OCI-LY1 (cell line): ENCODE results near the gene SLC7A4.

Experiments
- H2AFZ ChIP-seq: fragments of 200-600 bp; sonication (generic), shearing (Covaris generic); 2 replicates; pipeline ENCODE4 v1.6.0; 2014; ENCODE audit warnings: antibody characterized with exemption, mild to moderate bottlenecking, low read length
- H3F3A ChIP-seq: fragments of 200-600 bp; sonication (generic), shearing (Covaris generic); 2 replicates; pipeline ENCODE4 v1.6.0; 2014; ENCODE audit warnings: mild to moderate bottlenecking, antibody characterized with exemption, low read length, moderate library complexity; ENCODE audit not compliant: insufficient read depth
- H3K27ac ChIP-seq: fragments of 200-600 bp; sonication (generic); 2 replicates; pipeline ENCODE4 v1.5.1; 2014; ENCODE audit warnings: low read length, mixed run types, mild to moderate bottlenecking, low read depth; ENCODE audit not compliant: poor library complexity, severe bottlenecking
- H3K27me3 ChIP-seq: fragments of 200-600 bp; sonication (generic); 2 replicates; pipeline ENCODE4 v1.6.0; 2014; ENCODE audit warnings: antibody characterized with exemption, mild to moderate bottlenecking, low read length, moderate library complexity; ENCODE audit not compliant: insufficient read depth
- H3K36me3 ChIP-seq: fragments of 200-600 bp; sonication (generic); 2 replicates; pipeline ENCODE4 v1.6.1; 2014; ENCODE audit warnings: mild to moderate bottlenecking, antibody characterized with exemption, low read length, moderate library complexity, mixed read lengths; ENCODE audit not compliant: insufficient read depth
- H3K4me1 ChIP-seq: fragments of 200-600 bp; sonication (generic); 2 replicates; pipeline ENCODE4 v1.5.1; 2014; ENCODE audit warnings: mild to moderate bottlenecking, low read length, moderate library complexity; ENCODE audit not compliant: insufficient read depth, severe bottlenecking
- H3K4me2 ChIP-seq: fragments of 200-600 bp; sonication (generic), shearing (Covaris generic); 2 replicates; pipeline ENCODE4 v1.6.1; 2014; ENCODE audit warnings: low read length
- H3K4me3 ChIP-seq: fragments of 200-600 bp; sonication (generic); 2 replicates; pipeline ENCODE4 v1.5.1; 2014; ENCODE audit warnings: low read length, low read depth, mild to moderate bottlenecking, mixed read lengths; ENCODE audit not compliant: poor library complexity, severe bottlenecking
- H3K79me2 ChIP-seq: fragments of 200-600 bp; shearing (Covaris generic); 2 replicates; pipeline ENCODE4 v1.6.1; 2016; ENCODE audit warnings: mixed run types, low read length, mixed read lengths; ENCODE audit not compliant: insufficient read depth
- H3K9ac ChIP-seq: fragments of 200-600 bp; sonication (generic), shearing (Covaris generic); 2 replicates; pipeline ENCODE4 v1.6.1; 2014; ENCODE audit warnings: mild to moderate bottlenecking, low read length, mixed read lengths
- H3K9me2 ChIP-seq: fragments of 200-600 bp; sonication (generic), shearing (Covaris generic); 2 replicates; pipeline ENCODE4 v1.6.1; 2014; ENCODE audit warnings: low read depth, mild to moderate bottlenecking, low read length, mixed read lengths
- H3K9me3 ChIP-seq: fragments of 200-600 bp; shearing (Covaris generic); 2 replicates; pipeline ENCODE4 v1.6.1; 2014; ENCODE audit warnings: low read length, mixed read lengths
- H4K20me1 ChIP-seq: fragments of 200-600 bp; sonication (generic), shearing (Covaris generic); 2 replicates; pipeline ENCODE4 v1.6.0; 2016; ENCODE audit warnings: mild to moderate bottlenecking, low read length; ENCODE audit not compliant: insufficient read depth
- CTCF ChIP-seq: fragments of 200-600 bp; sonication (generic), shearing (Covaris generic); IDR thresholded peaks from 2 replicates; pipeline ENCODE4 v1.5.1; 2017; ENCODE audit warnings: mild to moderate bottlenecking, antibody characterized with exemption, low read length, moderate library complexity, mixed read lengths
- EZH2 ChIP-seq: fragments of 200-600 bp; sonication (generic), shearing (Covaris generic); IDR thresholded peaks from 2 replicates; pipeline ENCODE4 v1.8.0; 2017; ENCODE audit warnings: borderline replicate concordance, mixed run types, mild to moderate bottlenecking, antibody characterized with exemption, low read length, moderate library complexity, mixed read lengths

SLC7A4 gene

DNA sequence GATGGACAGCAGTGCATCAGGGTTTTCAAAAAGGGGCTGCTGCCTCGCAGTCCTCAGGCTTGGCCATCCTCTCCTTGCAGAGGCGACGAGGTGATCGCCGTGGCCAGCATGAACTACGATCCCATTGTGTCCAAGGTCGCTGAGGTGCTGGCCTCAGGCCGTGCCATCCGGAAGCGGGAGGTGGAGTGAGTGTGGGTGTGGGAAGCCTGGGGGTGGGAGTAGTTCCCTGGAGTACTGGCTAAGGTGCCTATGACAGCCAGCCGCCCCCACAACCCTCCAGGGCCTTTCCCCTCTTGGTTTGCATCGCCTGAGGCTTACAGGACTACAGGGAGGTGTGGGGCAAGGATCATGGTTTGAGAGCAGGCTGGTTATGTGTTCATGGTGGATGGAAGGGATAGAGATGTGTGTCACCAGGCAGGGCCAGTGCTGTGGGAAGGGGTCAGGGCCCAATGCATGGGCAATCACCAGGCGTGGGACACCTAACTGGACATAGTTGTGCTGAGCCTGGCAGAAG lies 52.4 kb downstream of the SLC7A4 start:
- H3K9ac ChIP-seq: no peak overlapping the region
- no peak overlapping the region for H3K4me3 ChIP-seq
- no peaks in the 10 kb centered on the region for H3K9me2 ChIP-seq
- no peaks in the 10 kb centered on the region; the same call in 1 of the 2 replicates for H3K27me3 ChIP-seq
- peaks cover 20% of the 10 kb centered on the region for H3K4me1 ChIP-seq
- H3K79me2 ChIP-seq: no peaks in the 10 kb centered on the region
- TF ChIP-seq EZH2 (no peak), CTCF (no peak)
- H3F3A ChIP-seq: no peaks in the 10 kb centered on the region
- no peaks in the 10 kb centered on the region for H3K36me3 ChIP-seq
- peaks cover 9% of the 10 kb centered on the region for H3K9me3 ChIP-seq
- no peaks in the 10 kb centered on the region for H4K20me1 ChIP-seq
- no peak overlapping the region for H3K4me2 ChIP-seq
- H3K27ac ChIP-seq: no peak overlapping the region
- no peak overlapping the region for H2AFZ ChIP-seq

DNA sequence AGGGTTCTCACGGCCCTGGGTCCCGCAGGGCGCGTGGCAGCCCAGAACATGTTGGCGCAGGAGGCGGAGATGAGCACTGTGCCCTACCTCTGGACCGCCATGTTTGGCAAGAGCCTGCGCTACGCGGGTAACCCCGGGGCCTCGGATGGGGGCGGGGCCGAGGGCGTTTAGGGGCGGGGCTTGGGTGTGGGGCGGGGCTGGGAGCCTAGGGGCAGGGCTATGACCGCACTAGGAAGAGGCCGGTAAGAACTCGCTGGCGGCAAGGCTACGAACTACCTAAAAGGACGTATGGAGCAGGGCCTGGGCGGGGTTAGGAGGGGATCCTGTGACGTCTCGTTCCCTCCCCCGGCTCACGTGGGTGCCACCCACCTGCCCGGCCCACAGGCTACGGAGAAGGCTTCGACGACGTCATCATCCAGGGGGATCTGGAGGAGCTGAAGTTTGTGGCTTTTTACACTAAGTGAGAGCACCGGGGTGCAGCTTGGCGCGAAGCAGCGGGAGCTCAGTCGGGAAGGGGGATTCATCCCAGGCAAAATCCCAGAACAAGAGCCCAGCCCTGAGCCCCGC lies 53.0 kb downstream of the SLC7A4 start:
- H3K4me2 ChIP-seq: no peak overlapping the region
- H3K27me3 ChIP-seq: no peaks in the 10 kb centered on the region; the same call in 1 of the 2 replicates
- H3K27ac ChIP-seq: no peak overlapping the region
- no peak overlapping the region for H3K9ac ChIP-seq
- H3K4me1 ChIP-seq: peaks cover 20% of the 10 kb centered on the region
- no peaks in the 10 kb centered on the region for H3K9me2 ChIP-seq
- no peaks in the 10 kb centered on the region for H3K36me3 ChIP-seq
- peaks cover 9% of the 10 kb centered on the region for H3K9me3 ChIP-seq
- no peaks in the 10 kb centered on the region for H3F3A ChIP-seq
- no peaks in the 10 kb centered on the region for H3K79me2 ChIP-seq
- no peaks in the 10 kb centered on the region for H4K20me1 ChIP-seq
- H2AFZ ChIP-seq: no peak overlapping the region
- TF ChIP-seq EZH2: no peak
- TF ChIP-seq CTCF: no peak
- H3K4me3 ChIP-seq: no peak overlapping the region
